MM.1S (cell line): ENCODE measurements around the gene ANO2.

ENCODE experiments used
- CTCF ChIP-seq: fragments of 300-600 bp; sonication (generic); IDR thresholded peaks from 2 replicates; pipeline ENCODE4 v1.5.1; 2016; ENCODE audit warnings: antibody characterized with exemption, low read length, mixed read lengths
- EZH2 ChIP-seq: fragments of 300-600 bp; sonication (generic); optimal IDR thresholded peaks from 2 replicates; pipeline ENCODE3; 2017; ENCODE audit warnings: low read depth, mild to moderate bottlenecking, antibody characterized with exemption, low read length, mixed read lengths
- EZH2phosphoT487 ChIP-seq: fragments of 300-600 bp; sonication (generic); IDR thresholded peaks from 2 replicates; pipeline ENCODE4 v1.6.1; 2018; ENCODE audit warnings: antibody characterized with exemption, low read length

- TF ChIP-seq CTCF (no peak), EZH2 (no peak), EZH2phosphoT487 (no peak)
Measured at GRCh38 chr12:5535541-5535940, 409.5 kb downstream of the ANO2 start.
